Measurements from ENCODE around the gene PCSK4.
A peak's percentile ranks its signal among the peaks of the same experiment; 100 is the strongest.

PCSK4 gene

DNA sequence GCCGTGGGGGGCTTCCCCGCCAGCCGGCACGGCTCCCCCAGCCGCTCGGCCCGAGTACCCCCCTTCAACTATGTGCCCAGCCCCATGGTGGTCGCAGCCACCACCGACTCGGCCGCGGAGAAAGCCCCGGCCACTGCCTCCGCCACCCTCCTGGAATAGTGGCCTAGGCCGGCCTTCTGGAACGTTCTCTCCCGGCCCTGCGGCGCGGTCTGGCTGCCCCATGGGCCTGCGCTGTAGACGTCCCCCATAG is 20.2 kb downstream of the PCSK4 start:
- TF ChIP-seq POLR2A (IDR thresholded peaks at IDR 0.05; ENCODE audit: low read length), result no peak
- no peak for TF ChIP-seq GATA1 (IDR thresholded peaks at IDR 0.05; ENCODE audit: low read depth, low read length)
- no peak for DNase-seq

DNA sequence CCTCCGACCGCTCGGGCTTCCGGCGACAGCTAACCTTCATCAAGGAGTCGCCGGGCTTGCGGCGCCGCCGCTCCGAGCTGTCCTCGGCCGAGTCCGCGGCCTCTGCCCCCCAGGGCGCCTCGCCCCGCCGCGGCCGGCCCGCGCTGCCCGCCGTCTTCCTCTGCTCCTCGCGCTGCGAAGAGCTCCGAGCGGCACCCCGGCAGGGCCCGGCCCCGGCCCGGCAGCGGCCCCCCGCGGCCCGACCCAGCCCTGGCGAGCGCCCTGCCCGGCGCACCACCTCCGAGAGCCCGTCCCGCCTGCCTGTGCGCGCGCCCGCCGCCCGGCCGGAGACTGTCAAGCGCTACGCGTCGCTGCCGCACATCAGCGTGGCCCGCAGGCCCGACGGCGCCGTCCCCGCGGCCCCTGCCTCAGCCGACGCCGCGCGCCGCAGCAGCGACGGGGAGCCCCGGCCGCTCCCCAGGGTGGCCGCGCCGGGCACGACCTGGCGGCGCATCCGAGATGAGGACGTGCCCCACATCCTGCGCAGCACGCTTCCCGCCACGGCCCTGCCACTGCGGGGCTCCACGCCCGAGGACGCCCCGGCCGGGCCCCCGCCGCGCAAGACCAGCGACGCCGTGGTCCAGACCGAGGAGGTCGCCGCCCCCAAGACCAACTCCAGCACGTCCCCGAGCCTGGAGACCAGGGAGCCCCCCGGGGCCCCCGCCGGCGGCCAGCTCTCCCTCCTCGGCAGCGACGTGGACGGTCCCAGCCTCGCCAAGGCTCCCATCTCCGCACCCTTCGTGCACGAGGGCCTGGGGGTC is 20.7 kb downstream of the PCSK4 start:
- DNase-seq, result no peak
- TF ChIP-seq POLR2A (IDR thresholded peaks at IDR 0.05; ENCODE audit: low read length), result no peak
- TF ChIP-seq GATA1 (IDR thresholded peaks at IDR 0.05; ENCODE audit: low read depth, low read length), result no peak

- TF ChIP-seq GATA1 (IDR thresholded peaks at IDR 0.05; ENCODE audit: low read depth, low read length), result no peak
- TF ChIP-seq POLR2A (IDR thresholded peaks at IDR 0.05; ENCODE audit: low read length), result no peak
- peak in 1 of 2 experiments; percentile 51 for DNase-seq
Measured at GRCh38 chr19:1468821-1469254, 21.3 kb downstream of the PCSK4 start.

DNA sequence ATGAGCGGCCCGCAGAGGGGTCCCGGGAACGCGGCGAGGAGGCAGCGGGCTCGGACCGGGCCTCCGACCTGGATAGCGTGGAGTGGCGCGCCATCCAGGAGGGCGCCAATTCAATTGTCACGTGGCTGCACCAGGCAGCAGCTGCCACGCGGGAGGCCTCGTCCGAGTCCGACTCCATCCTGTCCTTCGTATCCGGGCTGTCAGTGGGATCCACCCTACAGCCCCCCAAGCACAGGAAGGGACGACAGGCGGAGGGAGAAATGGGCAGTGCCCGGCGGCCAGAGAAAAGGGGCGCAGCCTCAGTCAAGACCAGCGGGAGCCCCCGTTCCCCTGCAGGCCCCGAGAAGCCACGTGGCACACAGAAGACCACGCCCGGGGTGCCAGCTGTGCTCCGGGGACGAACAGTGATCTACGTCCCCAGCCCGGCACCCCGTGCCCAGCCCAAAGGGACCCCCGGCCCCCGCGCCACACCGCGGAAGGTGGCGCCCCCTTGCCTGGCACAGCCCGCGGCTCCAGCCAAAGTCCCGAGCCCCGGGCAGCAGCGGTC is 21.8 kb downstream of the PCSK4 start:
- no peak for TF ChIP-seq POLR2A (IDR thresholded peaks at IDR 0.05; ENCODE audit: low read length)
- TF ChIP-seq GATA1 (IDR thresholded peaks at IDR 0.05; ENCODE audit: low read depth, low read length), result no peak
- DNase-seq, result no peak

DNA sequence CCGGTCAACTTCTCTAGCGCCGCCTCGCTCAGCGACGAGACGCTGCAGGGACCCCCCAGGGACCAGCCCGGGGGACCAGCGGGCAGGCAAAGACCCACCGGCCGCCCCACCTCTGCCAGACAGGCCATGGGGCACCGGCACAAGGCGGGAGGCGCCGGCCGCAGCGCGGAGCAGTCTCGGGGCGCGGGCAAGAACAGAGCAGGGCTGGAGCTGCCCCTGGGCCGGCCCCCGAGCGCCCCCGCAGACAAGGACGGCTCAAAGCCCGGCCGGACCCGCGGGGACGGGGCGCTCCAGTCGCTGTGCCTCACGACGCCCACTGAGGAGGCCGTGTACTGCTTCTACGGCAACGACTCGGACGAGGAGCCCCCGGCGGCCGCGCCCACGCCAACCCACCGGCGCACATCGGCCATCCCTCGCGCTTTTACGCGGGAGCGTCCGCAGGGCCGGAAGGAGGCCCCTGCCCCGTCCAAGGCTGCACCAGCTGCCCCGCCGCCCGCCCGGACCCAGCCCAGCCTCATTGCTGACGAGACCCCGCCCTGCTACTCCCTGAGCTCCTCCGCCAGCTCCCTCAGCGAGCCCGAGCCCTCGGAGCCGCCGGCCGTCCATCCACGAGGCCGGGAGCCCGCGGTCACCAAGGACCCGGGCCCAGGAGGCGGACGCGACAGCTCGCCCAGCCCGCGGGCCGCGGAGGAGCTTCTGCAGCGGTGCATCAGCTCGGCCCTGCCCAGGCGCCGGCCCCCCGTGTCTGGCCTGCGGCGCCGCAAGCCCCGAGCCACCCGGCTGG is 22.5 kb downstream of the PCSK4 start:
- TF ChIP-seq POLR2A (IDR thresholded peaks at IDR 0.05; ENCODE audit: low read length), result no peak
- TF ChIP-seq GATA1 (IDR thresholded peaks at IDR 0.05; ENCODE audit: low read depth, low read length), result no peak
- no peak for DNase-seq

DNA sequence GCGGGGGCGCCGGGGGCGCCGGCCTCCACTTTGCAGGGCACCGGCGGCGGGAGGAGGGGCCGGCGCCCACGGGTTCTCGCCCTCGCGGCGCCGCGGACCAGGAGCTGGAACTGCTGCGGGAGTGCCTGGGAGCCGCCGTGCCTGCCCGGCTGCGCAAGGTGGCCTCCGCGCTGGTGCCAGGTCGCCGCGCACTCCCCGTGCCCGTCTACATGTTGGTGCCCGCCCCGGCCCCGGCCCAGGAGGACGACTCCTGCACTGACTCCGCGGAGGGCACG is 23.0 kb downstream of the PCSK4 start:
- no peak for TF ChIP-seq GATA1 (IDR thresholded peaks at IDR 0.05; ENCODE audit: low read depth, low read length)
- TF ChIP-seq POLR2A (IDR thresholded peaks at IDR 0.05; ENCODE audit: low read length), result no peak
- no peak for DNase-seq

- TF ChIP-seq POLR2A (IDR thresholded peaks at IDR 0.05; ENCODE audit: low read length) (no peak), GATA1 (IDR thresholded peaks at IDR 0.05; ENCODE audit: low read depth, low read length) (no peak)
- DNase-seq, result no peak
Measured at GRCh38 chr19:1466461-1467214, 23.5 kb downstream of the PCSK4 start.

DNA sequence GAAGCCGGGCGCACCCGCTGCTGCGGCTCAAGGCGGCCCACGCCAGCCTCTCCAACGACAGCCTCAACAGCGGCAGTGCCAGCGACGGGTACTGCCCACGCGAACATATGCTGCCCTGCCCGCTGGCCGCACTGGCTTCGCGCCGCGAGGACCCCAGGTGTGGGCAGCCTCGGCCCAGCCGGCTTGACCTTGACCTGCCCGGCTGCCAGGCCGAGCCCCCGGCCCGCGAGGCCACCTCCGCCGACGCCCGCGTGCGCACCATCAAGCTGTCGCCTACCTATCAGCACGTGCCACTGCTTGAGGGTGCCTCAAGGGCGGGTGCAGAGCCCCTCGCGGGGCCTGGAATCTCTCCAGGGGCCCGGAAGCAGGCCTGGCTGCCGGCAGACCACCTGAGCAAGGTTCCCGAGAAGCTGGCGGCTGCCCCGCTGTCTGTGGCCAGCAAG is 24.1 kb downstream of the PCSK4 start:
- DNase-seq, result no peak
- no peak for TF ChIP-seq GATA1 (IDR thresholded peaks at IDR 0.05; ENCODE audit: low read depth, low read length)
- TF ChIP-seq POLR2A (IDR thresholded peaks at IDR 0.05; ENCODE audit: low read length), result no peak

GRCh38 chr19:1465191-1466016 is 24.7 kb downstream of the PCSK4 start:
- TF ChIP-seq POLR2A (IDR thresholded peaks at IDR 0.05; ENCODE audit: low read length) (no peak), GATA1 (IDR thresholded peaks at IDR 0.05; ENCODE audit: low read depth, low read length) (no peak)
- DNase-seq, result peak; percentile 65 to 69

GRCh38 chr19:1461862-1462261 is 28.3 kb downstream of the PCSK4 start:
- DNase-seq, result no peak
- TF ChIP-seq POLR2A (IDR thresholded peaks at IDR 0.05; ENCODE audit: low read length), result no peak
- no peak for TF ChIP-seq GATA1 (IDR thresholded peaks at IDR 0.05; ENCODE audit: low read depth, low read length)

DNA sequence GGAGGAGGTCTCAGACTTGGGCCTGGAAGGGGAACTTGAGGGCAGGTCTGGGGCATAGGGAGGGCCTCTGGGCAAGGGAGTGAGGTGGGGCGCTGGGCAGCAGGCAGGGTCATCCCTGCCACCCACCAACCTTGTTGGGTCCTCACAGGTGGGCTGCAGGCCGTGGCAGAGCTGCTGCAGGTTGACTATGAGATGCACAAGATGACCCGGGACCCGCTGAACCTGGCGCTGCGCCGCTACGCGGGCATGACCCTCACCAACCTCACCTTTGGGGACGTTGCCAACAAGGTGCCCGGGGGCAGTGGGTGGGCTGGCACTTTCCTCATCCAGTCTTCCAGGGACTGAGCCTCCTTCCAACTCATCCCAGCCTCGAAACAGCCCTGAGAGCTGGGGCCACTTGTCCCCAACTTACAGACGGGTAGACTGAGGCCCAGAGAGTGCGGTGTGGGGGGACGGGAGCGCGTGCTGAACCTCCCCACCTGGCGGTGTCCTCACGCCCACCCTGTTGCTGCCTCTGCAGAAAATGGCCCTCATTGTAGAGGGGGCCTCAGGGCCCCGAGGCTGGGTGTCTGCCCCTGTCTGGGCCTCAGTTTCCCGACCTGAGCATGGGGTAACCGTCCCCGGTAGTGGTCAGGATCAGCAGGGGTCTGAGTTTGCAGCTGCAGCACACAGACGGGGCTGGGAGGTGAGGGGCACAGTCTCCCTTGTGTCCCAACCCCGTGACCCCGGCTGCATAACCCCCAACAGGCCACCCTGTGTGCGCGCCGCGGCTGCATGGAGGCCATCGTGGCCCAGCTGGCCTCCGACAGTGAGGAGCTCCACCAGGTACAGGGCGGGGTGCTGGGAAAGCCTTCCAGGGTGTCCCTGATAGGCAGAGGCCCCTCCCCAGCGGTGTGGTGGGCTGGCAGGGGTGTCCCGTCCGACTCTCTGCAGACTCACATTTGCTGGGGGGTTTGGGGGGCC is 29.8 kb downstream of the PCSK4 start:
- DNase-seq, result no peak

DNA sequence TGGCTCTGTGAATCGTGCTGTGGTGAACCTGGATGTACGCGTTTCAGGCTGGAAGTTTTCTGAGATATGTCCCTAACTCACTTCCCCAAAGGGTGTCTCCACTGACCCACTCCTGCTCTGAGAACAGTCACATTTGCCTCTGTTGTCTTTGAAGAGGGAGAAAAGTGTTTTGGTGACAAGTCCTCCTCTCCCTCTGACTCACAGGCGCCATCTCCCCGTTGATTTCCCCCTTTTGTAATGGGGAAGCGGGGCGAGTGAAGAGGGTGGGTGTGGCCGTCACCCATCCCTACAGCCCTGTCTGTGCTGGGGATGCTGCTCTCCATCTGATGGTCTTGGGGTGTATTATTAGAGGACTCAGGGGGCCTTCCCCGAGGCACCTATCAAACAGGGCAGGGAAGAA is 30.7 kb downstream of the PCSK4 start:
- no peak for DNase-seq
- TF ChIP-seq POLR2A (IDR thresholded peaks at IDR 0.05; ENCODE audit: low read length) (no peak), GATA1 (IDR thresholded peaks at IDR 0.05; ENCODE audit: low read depth, low read length) (no peak)

More for the DNA sequence above, 29.8 kb downstream of the PCSK4 start:
- TF ChIP-seq POLR2A (IDR thresholded peaks at IDR 0.05; ENCODE audit: low read length) (no peak), GATA1 (IDR thresholded peaks at IDR 0.05; ENCODE audit: low read depth, low read length) (no peak)

All from erythroblast (primary cell).